Measurements from ENCODE around the gene TLE2.

DNA sequence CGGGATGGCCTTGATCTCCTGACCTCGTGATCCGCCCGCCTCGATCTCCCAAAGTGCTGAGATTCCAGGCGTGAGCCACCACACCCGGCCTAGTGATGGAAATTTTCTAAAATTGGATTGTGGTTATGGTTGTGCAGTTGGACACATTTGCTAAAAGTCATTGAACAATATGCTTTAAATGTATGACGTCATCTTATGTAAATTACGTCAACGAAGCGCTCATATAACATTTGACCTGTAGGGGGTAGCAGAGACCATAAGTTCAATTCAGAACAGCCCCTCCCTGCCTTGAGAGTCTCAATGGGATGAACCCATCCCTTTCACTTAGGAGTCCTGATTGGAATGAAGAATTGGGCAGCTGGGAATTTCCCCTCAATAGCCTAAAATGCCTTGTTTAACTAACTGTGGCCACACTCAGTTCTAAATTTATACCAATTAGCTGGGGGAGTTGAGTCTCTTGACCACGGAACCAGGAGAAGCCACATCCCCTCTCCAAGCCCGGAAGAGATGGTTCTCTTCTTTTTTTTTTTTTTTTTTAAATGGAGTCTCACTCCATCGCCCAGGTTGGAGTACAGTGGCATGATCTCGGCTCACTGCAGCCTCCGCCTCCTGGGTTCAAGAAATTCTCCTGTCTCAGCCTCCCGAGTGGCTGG lies 66.9 kb downstream of the TLE2 start:
- TF ChIP-seq, protein P1, sequence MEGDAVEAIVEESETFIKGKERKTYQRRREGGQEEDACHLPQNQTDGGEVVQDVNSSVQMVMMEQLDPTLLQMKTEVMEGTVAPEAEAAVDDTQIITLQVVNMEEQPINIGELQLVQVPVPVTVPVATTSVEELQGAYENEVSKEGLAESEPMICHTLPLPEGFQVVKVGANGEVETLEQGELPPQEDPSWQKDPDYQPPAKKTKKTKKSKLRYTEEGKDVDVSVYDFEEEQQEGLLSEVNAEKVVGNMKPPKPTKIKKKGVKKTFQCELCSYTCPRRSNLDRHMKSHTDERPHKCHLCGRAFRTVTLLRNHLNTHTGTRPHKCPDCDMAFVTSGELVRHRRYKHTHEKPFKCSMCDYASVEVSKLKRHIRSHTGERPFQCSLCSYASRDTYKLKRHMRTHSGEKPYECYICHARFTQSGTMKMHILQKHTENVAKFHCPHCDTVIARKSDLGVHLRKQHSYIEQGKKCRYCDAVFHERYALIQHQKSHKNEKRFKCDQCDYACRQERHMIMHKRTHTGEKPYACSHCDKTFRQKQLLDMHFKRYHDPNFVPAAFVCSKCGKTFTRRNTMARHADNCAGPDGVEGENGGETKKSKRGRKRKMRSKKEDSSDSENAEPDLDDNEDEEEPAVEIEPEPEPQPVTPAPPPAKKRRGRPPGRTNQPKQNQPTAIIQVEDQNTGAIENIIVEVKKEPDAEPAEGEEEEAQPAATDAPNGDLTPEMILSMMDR (IDR thresholded peaks at IDR 0.05) = peak; percentile 68 to 93
- TF ChIP-seq POLR2A (IDR thresholded peaks at IDR 0.05) (no peak), POLR2AphosphoS5 (IDR thresholded peaks at IDR 0.05) (peak in 1 of 3 donors; percentile 76), EP300 (IDR thresholded peaks at IDR 0.05) (no peak)

All from suprapubic skin (tissue), 4 donors.